GM12865 (cell line): ENCODE measurements around the gene FGGY.
"Not testable (repeated sequence)": the region's sequence is repeated elsewhere in the genome, so short reads cannot be mapped to it uniquely, and the experiment has no call there.

Experiments
- DNase-seq: peaks from one replicate; pipeline ENCODE4 v3.0.0; 2010; ENCODE audit warnings: low read depth
- H3K4me3 ChIP-seq: 2 replicates; pipeline ENCODE4 v1.5.1; 2011; ENCODE audit warnings: mild to moderate bottlenecking, low read depth, low read length, control low read depth
- CTCF ChIP-seq: IDR thresholded peaks from 2 replicates; pipeline ENCODE4 v1.5.1; 2011; ENCODE audit warnings: low read length, control low read depth, low read depth, inconsistent platforms; ENCODE audit not compliant: insufficient read depth; ENCODE audit errors: missing control alignments

FGGY gene

GRCh38 chr1:59577774-59578173, 280.9 kb downstream of the FGGY start:
- no peak for TF ChIP-seq CTCF
- peak; percentile 56 for DNase-seq
- no peak overlapping the region for H3K4me3 ChIP-seq

GRCh38 chr1:59579222-59579621, 282.3 kb downstream of the FGGY start:
- H3K4me3 ChIP-seq = no peak overlapping the region
- DNase-seq = no peak
- TF ChIP-seq CTCF = no peak

- DNase-seq = no peak
- no peak overlapping the region for H3K4me3 ChIP-seq
- TF ChIP-seq CTCF = no peak
Measured at GRCh38 chr1:59580257-59580656, 283.4 kb downstream of the FGGY start.

- not testable (repeated sequence) for DNase-seq, H3K4me3 ChIP-seq
Measured at GRCh38 chr1:59592410-59592809, 295.5 kb downstream of the FGGY start.

GRCh38 chr1:59592924-59593323, 296.0 kb downstream of the FGGY start:
- H3K4me3 ChIP-seq = no peak overlapping the region
- DNase-seq = no peak
- no peak for TF ChIP-seq CTCF

GRCh38 chr1:59593798-59594790, 297.2 kb downstream of the FGGY start:
- TF ChIP-seq CTCF = no peak
- no peak overlapping the region for H3K4me3 ChIP-seq
- no peak for DNase-seq

GRCh38 chr1:59595774-59596173, 298.9 kb downstream of the FGGY start:
- DNase-seq = no peak
- no peak overlapping the region for H3K4me3 ChIP-seq
- no peak for TF ChIP-seq CTCF
